ENCODE results near the gene TMC6.

Gene TMC6

GRCh38 chr17:78134899-78135385, 6.4 kb upstream of the TMC6 start:
- DNase-seq: no peak

GRCh38 chr17:78133971-78134898, 5.7 kb upstream of the TMC6 start:
- no peak for DNase-seq

- DNase-seq: no peak
These were observed 4.8 kb upstream of the TMC6 start for GRCh38 chr17:78133179-78133951.

- DNase-seq: no peak
These were observed 4.2 kb upstream of the TMC6 start for GRCh38 chr17:78132767-78133178.

- DNase-seq: no peak
These were observed 3.6 kb upstream of the TMC6 start for GRCh38 chr17:78132084-78132676.

- DNase-seq: no peak
These were observed 2.9 kb upstream of the TMC6 start for GRCh38 chr17:78131172-78132083.

- no peak for DNase-seq
These were observed 2.0 kb upstream of the TMC6 start, which contains the start of gene TMC8 for GRCh38 chr17:78130437-78131101. TSS of gene TMC8 (plus strand) at chr17:78130771. CDS start at chr17:78131589, 818 bp downstream.

- no peak for DNase-seq
These were observed 1.5 kb upstream of the TMC6 start for GRCh38 chr17:78130090-78130436.

GRCh38 chr17:78129351-78130089, 965 bp upstream of the TMC6 start:
- DNase-seq: no peak

GRCh38 chr17:78127888-78128550, 536 bp downstream of the TMC6 start:
- no peak for DNase-seq

- DNase-seq: no peak
These were observed 1.2 kb downstream of the TMC6 start for GRCh38 chr17:78127239-78127887.

- no peak for DNase-seq
These were observed 1.7 kb downstream of the TMC6 start for GRCh38 chr17:78126895-78127238.

GRCh38 chr17:78125976-78126894, 2.3 kb downstream of the TMC6 start:
- DNase-seq: no peak

- DNase-seq: no peak
These were observed 3.2 kb downstream of the TMC6 start for GRCh38 chr17:78125138-78125913.

GRCh38 chr17:78124836-78125137, 3.8 kb downstream of the TMC6 start:
- DNase-seq: no peak

GRCh38 chr17:78124081-78124835, 4.3 kb downstream of the TMC6 start:
- no peak for DNase-seq

- no peak for DNase-seq
These were observed 5.2 kb downstream of the TMC6 start for GRCh38 chr17:78123258-78123929.

Measured in fibroblast of skin of right quadriceps (primary cell).